OCI-LY7 (cell line): Measurements from ENCODE around the gene AGO1. TPM values are rescaled to one million over a fixed set of nuclear protein-coding genes. Genes with fewer than 3 reads are reported as not detected.
"Not testable (repeated sequence)": the region's sequence is repeated elsewhere in the genome, so short reads cannot be mapped to it uniquely, and the experiment has no call there.

Source experiments
- BruUV-seq: library from RNA; stranded (reverse); fragments of 400-500 nt; replicated peaks from 2 replicates; lab custom pipeline; 2021; lab: Mats Ljungman, UMichigan
- CTCF ChIA-PET: fragments of 300-600 bp; sonication (Branson Sonifier 250); formaldehyde crosslinking; loops from one replicate; lab custom pipeline; 2022; ENCODE audit warnings: antibody characterized with exemption; ENCODE audit not compliant: unreplicated experiment; lab: Charles Lee
- POLR2A ChIA-PET: fragments of 300-600 bp; sonication (Branson Sonifier 250); formaldehyde crosslinking; loops from one replicate; lab custom pipeline; 2022; ENCODE audit warnings: antibody characterized with exemption; lab: Charles Lee
- DNase-seq: peaks from one replicate; pipeline ENCODE4 v3.0.0-alpha.2; 2015; ENCODE audit warnings: low spot score
- H2AFZ ChIP-seq: fragments of 200-600 bp; sonication (generic), shearing (Covaris generic); 2 replicates; pipeline ENCODE4 v1.6.1; 2014; ENCODE audit warnings: mild to moderate bottlenecking, antibody characterized with exemption, low read length, moderate library complexity
- H3K27ac ChIP-seq: fragments of 200-600 bp; sonication (generic); 2 replicates; pipeline ENCODE4 v1.5.1; 2014; ENCODE audit warnings: mixed run types, low read depth, mild to moderate bottlenecking, moderate library complexity, low read length, inconsistent platforms; ENCODE audit not compliant: poor library complexity, severe bottlenecking
- H3K36me3 ChIP-seq: fragments of 200-600 bp; sonication (generic); 2 replicates; pipeline ENCODE4 v1.6.1; 2014; ENCODE audit warnings: mild to moderate bottlenecking, antibody characterized with exemption, low read length, moderate library complexity, mixed read lengths; ENCODE audit not compliant: insufficient read depth
- H3K4me1 ChIP-seq: fragments of 200-600 bp; sonication (generic); 2 replicates; pipeline ENCODE4 v1.5.1; 2014; ENCODE audit warnings: mild to moderate bottlenecking, low read length; ENCODE audit not compliant: insufficient read depth, poor library complexity, severe bottlenecking
- H3K4me2 ChIP-seq: fragments of 200-600 bp; sonication (generic); 2 replicates; pipeline ENCODE4 v1.6.1; 2014; ENCODE audit warnings: mild to moderate bottlenecking, low read length
- H3K4me3 ChIP-seq: fragments of 200-600 bp; sonication (generic); 2 replicates; pipeline ENCODE4 v1.5.1; 2014; ENCODE audit warnings: mild to moderate bottlenecking, low read depth, low read length; ENCODE audit not compliant: poor library complexity, severe bottlenecking
- H3K79me2 ChIP-seq: fragments of 200-600 bp; sonication (generic); 2 replicates; pipeline ENCODE4 v1.6.1; 2016; ENCODE audit warnings: low read depth, mild to moderate bottlenecking, low read length, moderate library complexity, mixed read lengths; ENCODE audit not compliant: insufficient read depth
- H3K9me2 ChIP-seq: fragments of 200-600 bp; sonication (generic); 2 replicates; pipeline ENCODE4 v1.6.1; 2016; ENCODE audit warnings: mild to moderate bottlenecking, low read length, mixed read lengths; ENCODE audit not compliant: insufficient read depth
- H3K9me3 ChIP-seq: fragments of 200-600 bp; sonication (generic); 2 replicates; pipeline ENCODE4 v1.6.1; 2014; ENCODE audit warnings: mild to moderate bottlenecking, mixed run types, low read length, mixed read lengths
- H4K20me1 ChIP-seq: fragments of 200-600 bp; sonication (generic); 2 replicates; pipeline ENCODE4 v1.6.1; 2014; ENCODE audit warnings: mild to moderate bottlenecking, antibody characterized with exemption, low read length, moderate library complexity, mixed read lengths; ENCODE audit not compliant: insufficient read depth
- EZH2phosphoT487 ChIP-seq: fragments of 200-600 bp; sonication (generic); IDR thresholded peaks from 2 replicates; pipeline ENCODE4 v1.6.1; 2018; ENCODE audit warnings: low read depth, borderline replicate concordance, mild to moderate bottlenecking, mixed run types, antibody characterized with exemption, low read length, moderate library complexity, mixed read lengths
- intact Hi-C: fragments of 100-400 bp; cut with micrococcal nuclease; formaldehyde crosslinking; loops from one replicate; pipeline ENCODE4 v1.10.0; 2022; ENCODE audit not compliant: unreplicated experiment
- total RNA-seq, 2 experiments: library from RNA; depleted of rRNA in 1 of 2; stranded (reverse); fragments of >200 nt in 1 of 2; shearing (Covaris generic) in 1 of 2; gene quantifications; 2 replicates each; pipeline ENCODE4 v1.2.3, GENCODE V29; 2014 to 2022
- TF ChIP-seq, protein P1 (sequence below): fragments of 200-600 bp; sonication (generic); conservative IDR thresholded peaks from 2 replicates; pipeline ENCODE4 v1.5.1; 2014; ENCODE audit warnings: mild to moderate bottlenecking, antibody characterized with exemption, low read length, moderate library complexity, mixed read lengths

AGO1 gene
- total RNA-seq, 2 experiments from 2014 or later: 8.1 to 20.9 TPM

GRCh38 chr1:35870651-35871309 lies 12.2 kb upstream of the AGO1 start:
- H3K9me3 ChIP-seq: no peaks in the 10 kb centered on the region
- ChIA-PET CTCF (interaction anchor here (0.6 kb wide), 1 partner anchor 12 kb away, joined by 5 read pairs; the partner anchor contains the start of gene AGO1), POLR2A (interaction anchor here (0.6 kb wide), 1 partner anchor 191 kb away, joined by 4 read pairs; no protein-coding TSS in a partner anchor)
- no TSS peak for BruUV-seq
- H4K20me1 ChIP-seq: no peaks in the 10 kb centered on the region
- H2AFZ ChIP-seq: no peak overlapping the region
- no peaks in the 10 kb centered on the region for H3K9me2 ChIP-seq
- H3K4me1 ChIP-seq: no peaks in the 10 kb centered on the region
- no peak overlapping the region for H3K27ac ChIP-seq
- H3K4me2 ChIP-seq: no peak overlapping the region
- no peak for TF ChIP-seq EZH2phosphoT487
- TF ChIP-seq, protein P1, sequence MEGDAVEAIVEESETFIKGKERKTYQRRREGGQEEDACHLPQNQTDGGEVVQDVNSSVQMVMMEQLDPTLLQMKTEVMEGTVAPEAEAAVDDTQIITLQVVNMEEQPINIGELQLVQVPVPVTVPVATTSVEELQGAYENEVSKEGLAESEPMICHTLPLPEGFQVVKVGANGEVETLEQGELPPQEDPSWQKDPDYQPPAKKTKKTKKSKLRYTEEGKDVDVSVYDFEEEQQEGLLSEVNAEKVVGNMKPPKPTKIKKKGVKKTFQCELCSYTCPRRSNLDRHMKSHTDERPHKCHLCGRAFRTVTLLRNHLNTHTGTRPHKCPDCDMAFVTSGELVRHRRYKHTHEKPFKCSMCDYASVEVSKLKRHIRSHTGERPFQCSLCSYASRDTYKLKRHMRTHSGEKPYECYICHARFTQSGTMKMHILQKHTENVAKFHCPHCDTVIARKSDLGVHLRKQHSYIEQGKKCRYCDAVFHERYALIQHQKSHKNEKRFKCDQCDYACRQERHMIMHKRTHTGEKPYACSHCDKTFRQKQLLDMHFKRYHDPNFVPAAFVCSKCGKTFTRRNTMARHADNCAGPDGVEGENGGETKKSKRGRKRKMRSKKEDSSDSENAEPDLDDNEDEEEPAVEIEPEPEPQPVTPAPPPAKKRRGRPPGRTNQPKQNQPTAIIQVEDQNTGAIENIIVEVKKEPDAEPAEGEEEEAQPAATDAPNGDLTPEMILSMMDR: no peak
- no peak overlapping the region for H3K4me3 ChIP-seq
- H3K79me2 ChIP-seq: no peaks in the 10 kb centered on the region
- no peaks in the 10 kb centered on the region for H3K36me3 ChIP-seq
- DNase-seq: no peak
- intact Hi-C loops: no loop called here

DNA sequence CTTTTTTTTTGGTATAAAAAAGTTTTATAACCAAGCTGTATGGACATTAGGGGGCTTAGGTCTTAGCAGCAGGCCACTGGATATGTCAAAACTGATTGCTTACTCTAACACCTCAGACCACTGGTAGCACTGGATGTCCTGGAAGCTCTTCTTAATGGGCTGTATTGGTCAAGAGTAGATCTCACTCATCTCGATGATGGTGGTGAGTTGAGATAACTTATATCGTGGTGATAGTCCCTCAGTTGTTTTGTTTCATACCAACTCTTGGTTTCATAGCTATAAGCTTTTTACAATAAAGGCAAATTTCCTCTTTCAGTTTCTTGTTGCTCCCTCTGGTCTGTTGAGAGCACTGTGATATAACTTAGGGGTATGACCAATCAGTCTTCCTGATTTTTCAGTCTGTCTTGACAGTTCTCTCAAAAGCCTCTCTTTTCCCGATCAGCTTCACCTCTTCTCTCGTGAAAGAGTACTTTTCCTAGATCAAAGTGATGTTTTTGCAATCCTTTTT lies 9.7 kb upstream of the AGO1 start:
- no peak for TF ChIP-seq EZH2phosphoT487
- TF ChIP-seq, protein P1: no peak
- Histone ChIP-seq H3K4me2 (no peak overlapping the region), H3K36me3 (no peaks in the 10 kb centered on the region), H2AFZ (no peak overlapping the region), H3K4me1 (no peaks in the 10 kb centered on the region), H3K79me2 (no peaks in the 10 kb centered on the region), H3K9me2 (no peaks in the 10 kb centered on the region), H3K4me3 (no peak overlapping the region), H3K27ac (no peak overlapping the region), H3K9me3 (no peaks in the 10 kb centered on the region), H4K20me1 (no peaks in the 10 kb centered on the region)
- intact Hi-C loops: no loop called here
- DNase-seq: no peak
- no TSS peak for BruUV-seq
- ChIA-PET POLR2A (interaction anchor here (0.6 to 1.1 kb wide), 4 partner anchors 14 to 347 kb away, joined by 3 to 5 read pairs (median 3); no protein-coding TSS in a partner anchor), CTCF (no interaction called here)

- H3K36me3 ChIP-seq, H3K4me1 ChIP-seq, H3K27ac ChIP-seq, H2AFZ ChIP-seq, H3K79me2 ChIP-seq, H3K9me3 ChIP-seq, H3K4me2 ChIP-seq, BruUV-seq, intact Hi-C loops, CTCF ChIA-PET, H3K4me3 ChIP-seq, DNase-seq, H3K9me2 ChIP-seq, H4K20me1 ChIP-seq: not testable (repeated sequence)
- POLR2A ChIA-PET: interaction anchor here (0.6 to 1.1 kb wide), 2 partner anchors 188 to 189 kb away, joined by 3 read pairs; no protein-coding TSS in a partner anchor
These were observed 8.9 kb upstream of the AGO1 start for GRCh38 chr1:35874115-35874514.
